HG03520 (cell line): Measurements from ENCODE around the gene DIABLO.
"Not testable (repeated sequence)": the region's sequence is repeated elsewhere in the genome, so short reads cannot be mapped to it uniquely, and the experiment has no call there.

Source experiments
- ATAC-seq: cut with Tn5 transposase; IDR thresholded peaks from one replicate; pipeline ENCODE4 v1.9.1; 2021; ENCODE audit warnings: mild to moderate bottlenecking, moderate library complexity; ENCODE audit not compliant: unreplicated experiment

Gene DIABLO

GRCh38 chr12:122225683-122226365, at the start of gene DIABLO:
DIABLO (minus strand) TSS chr12:122226052; CDS start chr12:122226014, 38 bp downstream.
- peak; percentile 85 for ATAC-seq

GRCh38 chr12:122275459-122275858, 49.6 kb upstream of the DIABLO start:
- no peak for ATAC-seq

GRCh38 chr12:122266230-122266901, 40.5 kb upstream of the DIABLO start, which contains the start of gene VPS33A:
VPS33A (minus strand) TSS chr12:122266494; CDS start chr12:122266408, 86 bp downstream.
- ATAC-seq = peak; percentile 78

GRCh38 chr12:122265886-122266229, 40.0 kb upstream of the DIABLO start:
- peak; percentile 8 for ATAC-seq

DNA sequence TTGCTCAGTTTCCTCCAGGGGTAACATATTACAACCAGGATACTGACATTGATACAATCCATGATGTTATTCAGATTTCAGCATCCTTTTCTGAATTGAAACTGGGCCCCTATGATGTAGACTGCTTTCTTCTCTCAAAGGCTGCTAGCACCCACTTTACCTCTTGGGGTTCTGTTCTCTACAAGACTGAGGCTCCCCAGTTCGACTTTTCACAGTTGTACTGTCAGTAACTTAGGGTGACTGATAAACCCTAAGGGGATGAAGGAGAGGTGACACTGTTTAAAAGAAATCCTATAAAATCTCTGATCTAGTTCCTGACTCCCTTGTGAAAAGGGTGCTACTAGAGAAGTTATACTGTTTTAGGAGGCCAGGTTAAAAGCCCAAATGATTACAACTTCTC, 39.6 kb upstream of the DIABLO start:
- peak; percentile 13 for ATAC-seq

GRCh38 chr12:122260735-122261134, 34.9 kb upstream of the DIABLO start:
- ATAC-seq = not testable (repeated sequence)

GRCh38 chr12:122258939-122259338, 33.1 kb upstream of the DIABLO start:
- ATAC-seq = not testable (repeated sequence)

DNA sequence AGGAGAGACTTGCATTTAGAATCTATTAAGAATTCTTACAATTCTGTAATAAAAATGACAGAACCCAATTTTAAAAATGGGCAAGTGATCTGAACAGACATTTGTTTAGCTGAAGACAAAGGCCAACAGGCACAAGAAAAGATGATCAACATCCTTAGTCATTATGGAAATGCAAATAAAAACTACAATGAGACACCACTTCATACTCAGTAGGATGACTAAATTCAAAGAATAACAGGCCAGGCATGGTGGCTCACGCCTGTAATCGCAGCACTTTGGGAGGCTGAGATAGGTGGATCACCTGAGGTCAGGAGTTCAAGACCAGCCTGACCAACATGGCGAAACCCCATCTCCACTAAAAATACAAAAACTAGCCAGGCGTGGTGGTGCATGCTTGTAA, 32.6 kb upstream of the DIABLO start:
- ATAC-seq = not testable (repeated sequence)

GRCh38 chr12:122250536-122250935, 24.7 kb upstream of the DIABLO start:
- ATAC-seq = no peak

DNA sequence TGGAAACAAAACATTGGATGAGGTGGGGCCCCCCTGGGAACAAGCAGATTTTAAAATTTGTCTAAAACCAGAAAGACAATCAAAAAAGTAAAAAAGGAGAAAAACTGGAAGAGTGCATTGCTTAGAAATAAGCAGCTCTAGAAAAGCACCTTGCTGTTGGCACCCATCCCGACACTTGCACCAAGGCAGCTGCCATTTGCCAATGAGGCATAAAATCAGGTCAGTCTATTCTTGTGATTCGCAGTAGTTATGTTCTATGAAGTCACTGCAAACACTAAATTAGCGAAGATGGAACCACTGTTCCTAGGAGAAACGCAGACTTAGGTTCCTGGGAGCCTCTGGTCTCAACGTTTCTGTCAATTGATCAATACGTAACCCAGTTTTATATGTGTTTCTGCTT, 24.2 kb upstream of the DIABLO start:
- ATAC-seq = no peak

DNA sequence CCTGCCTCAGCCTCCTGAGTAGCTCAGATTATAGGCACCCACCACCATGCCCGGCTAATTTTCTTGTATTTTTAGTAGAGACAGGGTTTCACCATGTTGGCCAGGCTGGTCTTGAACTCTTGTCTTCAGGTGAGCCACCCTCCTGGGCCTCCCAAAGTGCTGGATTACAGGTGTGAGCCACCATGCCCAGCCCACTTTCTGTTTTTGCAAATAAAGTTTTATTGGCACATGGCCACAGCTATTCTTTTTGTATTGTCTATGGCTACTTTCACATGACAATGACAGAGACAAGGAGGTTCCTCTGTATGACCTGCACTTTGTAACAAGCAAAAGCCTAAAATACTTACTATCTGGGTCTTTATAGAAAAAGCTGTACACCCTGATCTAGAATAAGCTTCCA, 19.7 kb upstream of the DIABLO start:
- ATAC-seq = no peak

GRCh38 chr12:122244565-122245371, 18.9 kb upstream of the DIABLO start:
- ATAC-seq = no peak

DNA sequence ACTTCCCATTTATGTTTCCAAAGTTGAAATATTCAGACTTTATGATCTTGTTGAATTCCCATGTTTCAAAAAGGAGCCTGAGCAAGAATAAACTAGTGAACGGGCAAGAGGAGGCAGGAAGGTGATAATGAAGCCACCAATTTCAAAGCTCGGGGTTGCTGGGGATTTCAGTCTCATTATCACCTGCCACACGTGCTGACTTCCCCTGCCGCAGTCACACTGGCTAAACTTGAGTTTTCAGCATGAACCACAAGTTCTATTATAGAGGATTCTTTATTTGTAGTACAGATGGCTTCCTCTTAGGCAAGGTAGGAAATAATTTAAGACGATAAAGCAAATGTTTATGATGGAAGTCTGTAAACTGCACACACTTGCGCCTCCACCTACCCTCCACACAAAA, 18.1 kb upstream of the DIABLO start:
- ATAC-seq = no peak

DNA sequence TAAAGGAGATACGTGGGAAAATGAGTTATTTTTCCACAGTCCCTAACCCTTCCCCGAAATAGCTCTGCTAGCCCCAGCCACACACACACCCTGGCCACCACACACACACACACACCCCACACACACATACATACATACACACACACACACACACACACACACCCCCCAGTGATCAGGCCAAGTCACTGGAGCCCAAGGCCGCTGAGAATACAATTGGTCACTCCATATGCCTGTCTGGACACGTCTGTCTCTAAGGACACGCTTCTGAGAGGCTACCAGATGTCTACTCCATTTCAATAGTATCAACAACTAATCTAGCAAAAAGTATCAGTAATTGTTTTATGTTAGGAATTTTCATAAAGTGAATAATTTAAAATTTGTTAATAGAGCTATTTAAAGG, 13.0 kb upstream of the DIABLO start:
- ATAC-seq = no peak

DNA sequence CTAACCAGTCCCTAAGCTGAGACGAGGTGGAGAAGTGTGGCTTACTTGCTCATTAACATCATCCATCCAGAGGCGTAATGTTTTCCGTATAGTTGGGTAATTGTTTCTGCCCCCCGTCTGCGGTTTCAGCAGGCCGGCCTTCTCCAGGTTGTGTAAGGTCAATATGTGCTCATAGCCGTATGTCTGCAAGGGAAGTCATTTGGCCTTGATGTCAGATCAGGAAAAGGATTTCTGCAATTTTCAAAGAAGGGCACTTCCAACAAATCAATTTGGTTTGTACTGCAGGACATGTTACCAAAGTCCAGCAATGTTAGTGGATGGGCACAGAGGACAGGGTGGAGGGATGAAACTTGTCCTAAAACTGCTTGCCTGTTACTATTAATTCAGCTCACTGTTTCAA, 9.9 kb upstream of the DIABLO start:
- ATAC-seq = no peak

DNA sequence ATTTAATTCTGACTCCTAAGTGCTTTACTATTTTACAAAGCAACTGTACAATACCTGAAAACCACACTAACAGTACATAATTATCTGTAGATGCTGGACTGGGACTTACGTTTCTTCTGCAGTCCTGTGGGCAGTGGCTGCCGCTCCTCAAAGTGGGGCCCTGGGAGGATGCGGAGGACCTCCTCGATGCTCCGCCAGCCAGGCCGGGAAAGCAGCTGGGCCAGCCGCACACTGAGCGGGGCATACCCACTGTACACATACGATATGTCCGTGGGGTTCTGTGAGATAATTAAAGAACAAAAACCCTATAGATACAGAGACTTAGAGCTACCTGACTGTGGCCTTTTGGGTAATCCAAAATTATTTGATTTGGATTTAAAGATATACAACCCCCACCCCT, 6.8 kb upstream of the DIABLO start:
- ATAC-seq = no peak

GRCh38 chr12:122230798-122231197, 4.9 kb upstream of the DIABLO start:
- ATAC-seq = no peak

DNA sequence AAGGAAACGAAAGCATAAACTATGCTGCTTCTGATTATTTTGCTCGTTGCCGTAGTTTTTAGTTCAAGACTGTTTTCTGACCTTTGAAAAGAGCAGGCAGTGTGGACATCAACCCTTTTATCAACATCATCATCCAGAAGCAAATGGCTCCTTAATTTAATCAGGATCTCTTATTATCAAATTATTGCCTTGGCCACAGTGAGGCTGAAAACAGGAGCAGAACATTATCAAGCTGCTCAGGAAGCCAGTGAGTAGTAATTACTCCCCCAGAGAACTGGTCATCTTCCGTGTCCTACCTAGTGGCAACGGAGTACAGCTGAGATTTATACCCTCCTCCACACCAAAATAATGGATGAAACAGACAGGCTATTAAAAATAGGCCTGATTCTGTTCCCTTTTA, 2.2 kb upstream of the DIABLO start:
- no peak for ATAC-seq

GRCh38 chr12:122227341-122227740, 1.5 kb upstream of the DIABLO start:
- ATAC-seq = no peak

- ATAC-seq = no peak
These were observed 694 bp upstream of the DIABLO start for GRCh38 chr12:122226366-122227125.

DNA sequence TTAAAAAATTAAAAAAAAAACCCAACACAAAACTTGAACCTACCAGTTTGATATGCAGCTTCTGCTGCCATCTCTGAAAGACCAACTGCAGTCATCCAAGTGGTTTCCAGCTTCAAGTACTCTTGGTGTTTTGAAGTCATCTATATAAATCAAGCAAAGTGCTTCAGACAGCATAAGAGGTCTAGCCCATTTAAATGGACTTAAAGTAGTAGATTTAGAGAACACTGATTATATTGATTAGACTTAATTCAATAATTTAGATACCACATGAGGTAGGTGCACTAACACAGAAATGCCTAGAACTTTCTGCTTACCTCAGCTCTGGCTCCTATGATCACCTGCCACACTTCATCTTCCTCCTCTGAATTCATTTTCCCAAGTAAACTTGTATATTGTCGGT, 9.4 kb downstream of the DIABLO start:
- no peak for ATAC-seq
